GM23338 (cell line): ENCODE measurements around the gene MAP4. TPM values are rescaled to one million over a fixed set of nuclear protein-coding genes. Genes with fewer than 3 reads are reported as not detected.

ENCODE experiments used
- ATAC-seq: fragments of 200-7000 bp; cut with Tn5 transposase; 3 replicates; pipeline ENCODE4 v1.9.1; 2020
- DNase-seq: peaks from one replicate; pipeline ENCODE4 v3.0.0-alpha.2; 2015; ENCODE audit warnings: low spot score
- H2AFZ ChIP-seq: fragments of 200-600 bp; sonication (generic); 2 replicates; pipeline ENCODE4 v1.8.0; 2016; ENCODE audit warnings: antibody characterized with exemption, mild to moderate bottlenecking, moderate library complexity
- H3F3A ChIP-seq: fragments of 200-600 bp; sonication (generic); replicated peaks from 2 replicates; pipeline ENCODE4 v1.8.0; 2017; ENCODE audit warnings: antibody characterized with exemption, mixed run types, low read depth
- H3K27ac ChIP-seq: fragments of 200-600 bp; sonication (generic); 2 replicates; pipeline ENCODE4 v1.6.1; 2016; ENCODE audit warnings: low read depth
- H3K27me3 ChIP-seq: fragments of 200-600 bp; sonication (generic); 2 replicates; pipeline ENCODE4 v1.8.0; 2016; ENCODE audit warnings: mild to moderate bottlenecking, mixed run types, moderate library complexity; ENCODE audit not compliant: insufficient read depth
- H3K36me3 ChIP-seq: fragments of 200-600 bp; sonication (generic); 2 replicates; pipeline ENCODE4 v1.8.0; 2016; ENCODE audit warnings: mild to moderate bottlenecking; ENCODE audit not compliant: insufficient read depth
- H3K4me1 ChIP-seq: fragments of 200-600 bp; sonication (generic); 2 replicates; pipeline ENCODE4 v1.8.0; 2016; ENCODE audit warnings: mild to moderate bottlenecking, moderate library complexity; ENCODE audit not compliant: insufficient read depth
- H3K4me2 ChIP-seq: fragments of 200-600 bp; sonication (generic); 2 replicates; pipeline ENCODE4 v1.7.1; 2017; ENCODE audit warnings: mixed run types
- H3K4me3 ChIP-seq: fragments of 200-600 bp; sonication (generic); 2 replicates; pipeline ENCODE4 v1.6.1; 2016; ENCODE audit warnings: mixed run types
- H3K79me2 ChIP-seq: fragments of 200-600 bp; sonication (generic); replicated peaks from 2 replicates; pipeline ENCODE4 v1.8.0; 2017; ENCODE audit warnings: mild to moderate bottlenecking; ENCODE audit not compliant: insufficient read depth
- H3K9me2 ChIP-seq: fragments of 200-600 bp; sonication (generic); 2 replicates; pipeline ENCODE4 v1.8.0; 2017; ENCODE audit not compliant: insufficient read depth
- H4K20me1 ChIP-seq: fragments of 200-600 bp; sonication (generic); replicated peaks from 2 replicates; pipeline ENCODE4 v1.8.0; 2017; ENCODE audit warnings: mild to moderate bottlenecking; ENCODE audit not compliant: insufficient read depth
- H3K27ac Mint-ChIP-seq: 2 replicates; pipeline ENCODE4 v1.8.0; 2020; ENCODE audit warnings: inconsistent platforms, mild to moderate bottlenecking, moderate library complexity, mixed read lengths
- H3K27me3 Mint-ChIP-seq: 3 replicates; pipeline ENCODE4 v1.8.0; 2022; ENCODE audit warnings: low read depth, mild to moderate bottlenecking, moderate library complexity, mixed read lengths, inconsistent platforms; ENCODE audit not compliant: insufficient read depth, poor library complexity
- H3K36me3 Mint-ChIP-seq: 3 replicates; pipeline ENCODE4 v1.8.0; 2021; ENCODE audit warnings: low read depth, mild to moderate bottlenecking, inconsistent platforms, moderate library complexity, mixed read lengths
- H3K4me1 Mint-ChIP-seq: 3 replicates; pipeline ENCODE4 v1.8.0; 2020; ENCODE audit warnings: mild to moderate bottlenecking, inconsistent platforms, mixed read lengths
- H3K4me3 Mint-ChIP-seq: 3 replicates; pipeline ENCODE4 v1.8.0; 2021; ENCODE audit warnings: moderate library complexity, mild to moderate bottlenecking, inconsistent platforms, mixed read lengths
- H3K9me3 Mint-ChIP-seq: 3 replicates; pipeline ENCODE4 v1.8.0; 2020; ENCODE audit warnings: moderate library complexity, mild to moderate bottlenecking, inconsistent platforms, mixed read lengths
- CREB1 ChIP-seq: fragments of 250-450 bp; sonication (Bioruptor Pico); IDR thresholded peaks from 2 replicates; pipeline ENCODE4 v1.5.0; 2020; ENCODE audit warnings: low read depth, mild to moderate bottlenecking, moderate library complexity
- EZH2 ChIP-seq: fragments of 200-600 bp; sonication (generic); IDR thresholded peaks from one replicate; pipeline ENCODE4 v1.8.0; 2017; ENCODE audit warnings: antibody characterized with exemption, mild to moderate bottlenecking, low read depth; ENCODE audit not compliant: unreplicated experiment
- EZH2phosphoT487 ChIP-seq: fragments of 200-600 bp; sonication (generic); IDR thresholded peaks from one replicate; pipeline ENCODE4 v1.8.1; 2018; ENCODE audit warnings: antibody characterized with exemption; ENCODE audit not compliant: unreplicated experiment
- JUNB ChIP-seq: IDR thresholded peaks from one replicate; pipeline ENCODE4 v1.6.1; 2016; ENCODE audit warnings: antibody characterized with exemption; ENCODE audit not compliant: unreplicated experiment
- NANOG ChIP-seq: IDR thresholded peaks from 2 replicates; pipeline ENCODE4 v1.6.1; 2016; ENCODE audit warnings: antibody characterized with exemption, borderline replicate concordance
- POLR2AphosphoS5 ChIP-seq: IDR thresholded peaks from 2 replicates; pipeline ENCODE4 v1.6.1; 2016; ENCODE audit warnings: antibody characterized with exemption, low read depth
- STAT1 ChIP-seq: IDR thresholded peaks from one replicate; pipeline ENCODE4 v1.6.1; 2016; ENCODE audit warnings: antibody characterized with exemption; ENCODE audit not compliant: unreplicated experiment
- ZNF114 ChIP-seq: fragments of 250-450 bp; sonication (Bioruptor Pico); IDR thresholded peaks from 2 replicates; pipeline ENCODE4 v1.5.0; 2020; ENCODE audit warnings: mild to moderate bottlenecking, moderate library complexity
- ZNF331 ChIP-seq: fragments of 250-450 bp; sonication (Bioruptor Pico); IDR thresholded peaks from 2 replicates; pipeline ENCODE4 v1.5.0; 2020; ENCODE audit warnings: low read depth, mild to moderate bottlenecking, moderate library complexity
- polyA plus RNA-seq: library from polyadenylated mRNA; unstranded; fragments of >200 nt; fragmentation: Nextera tagmentation; extraction: Ambion mirVana; gene quantifications from 2 replicates; pipeline ENCODE4 v1.2.1, GENCODE V29; 2016
- total RNA-seq: library from RNA; depleted of rRNA; stranded (reverse); fragments of >200 nt; shearing (Covaris generic); gene quantifications from 2 replicates; pipeline ENCODE4 v1.2.3, GENCODE V29; 2014
- TF ChIP-seq, protein P1 (sequence below), 2 experiments: fragments of 200-600 bp in 1 of 2; sonication (generic) in 1 of 2; conservative IDR thresholded peaks; 2 replicates each; pipeline versions ENCODE4 v1.5.1 to v1.6.1; 2016 to 2017; ENCODE audit warnings: antibody characterized with exemption in 2 of 2, low read depth in 2 of 2, mild to moderate bottlenecking in 2 of 2, moderate library complexity in 1 of 2
- TF ChIP-seq, protein P2 (sequence below): IDR thresholded peaks from one replicate; pipeline ENCODE4 v1.6.1; 2018; ENCODE audit warnings: antibody characterized with exemption; ENCODE audit not compliant: unreplicated experiment
- TF ChIP-seq, protein P3 (sequence below): fragments of 250-450 bp; sonication (Bioruptor Pico); IDR thresholded peaks from 2 replicates; pipeline ENCODE4 v1.5.0; 2020; ENCODE audit warnings: mild to moderate bottlenecking, moderate library complexity
- TF ChIP-seq, protein P4 (sequence below): IDR thresholded peaks from 2 replicates; pipeline ENCODE4 v1.6.1; 2016; ENCODE audit warnings: antibody characterized with exemption

MAP4 gene
- total and polyA plus RNA-seq, 2 experiments from 2014 or later, result 103 to 113 TPM

DNA sequence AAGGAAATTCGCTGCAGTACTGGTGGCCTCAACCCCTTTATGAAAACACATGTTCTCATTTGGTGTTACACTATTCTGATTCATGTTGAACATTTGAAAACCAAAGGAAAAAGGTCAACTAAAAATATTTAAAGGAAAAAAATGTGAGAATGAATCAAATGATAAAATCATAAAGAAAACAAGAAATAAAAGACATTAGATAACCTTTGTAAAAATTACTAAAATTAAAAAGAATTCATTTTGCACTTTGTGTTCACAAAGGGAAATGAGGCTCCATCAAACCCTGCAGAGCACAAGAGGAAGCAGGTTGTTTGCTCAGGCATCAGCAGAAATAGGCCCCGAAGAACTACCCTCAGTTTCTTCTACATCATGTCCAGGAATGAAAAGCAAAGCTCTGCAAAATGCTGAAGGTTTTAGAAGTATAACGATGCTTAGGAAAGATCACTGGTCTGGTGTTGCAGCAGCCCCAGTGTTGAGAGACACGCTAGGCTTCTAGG is 41.2 kb downstream of the MAP4 start:
- Histone ChIP-seq H3K27ac (no peak overlapping the region), H3K4me3 (no peak overlapping the region), H3F3A (no peaks in the 10 kb centered on the region), H3K36me3 (no peaks in the 10 kb centered on the region), H2AFZ (no peak overlapping the region), H3K79me2 (peaks cover 2% of the 10 kb centered on the region), H3K4me2 (no peak overlapping the region), H3K9me2 (no peaks in the 10 kb centered on the region), H3K27me3 (no peaks in the 10 kb centered on the region), H4K20me1 (peaks cover 2% of the 10 kb centered on the region; the same call in 1 of the 2 replicates), H3K4me1 (no peaks in the 10 kb centered on the region)
- DNase-seq (no peak), ATAC-seq (no peak)
- H3K4me1 Mint-ChIP-seq, result no peaks in the 10 kb centered on the region
- H3K9me3 Mint-ChIP-seq, result no peaks in the 10 kb centered on the region
- no peaks in the 10 kb centered on the region; the same call in 2 of the 3 replicates for H3K36me3 Mint-ChIP-seq
- peaks cover 8% of the 10 kb centered on the region for H3K27me3 Mint-ChIP-seq
- no peak overlapping the region for H3K27ac Mint-ChIP-seq
- TF ChIP-seq EZH2, result no peak
- no peak for TF ChIP-seq JUNB
- TF ChIP-seq EZH2phosphoT487, result no peak
- TF ChIP-seq CREB1 (CRISPR knock-in tag), result no peak
- TF ChIP-seq ZNF331, result no peak
- TF ChIP-seq, protein P1, sequence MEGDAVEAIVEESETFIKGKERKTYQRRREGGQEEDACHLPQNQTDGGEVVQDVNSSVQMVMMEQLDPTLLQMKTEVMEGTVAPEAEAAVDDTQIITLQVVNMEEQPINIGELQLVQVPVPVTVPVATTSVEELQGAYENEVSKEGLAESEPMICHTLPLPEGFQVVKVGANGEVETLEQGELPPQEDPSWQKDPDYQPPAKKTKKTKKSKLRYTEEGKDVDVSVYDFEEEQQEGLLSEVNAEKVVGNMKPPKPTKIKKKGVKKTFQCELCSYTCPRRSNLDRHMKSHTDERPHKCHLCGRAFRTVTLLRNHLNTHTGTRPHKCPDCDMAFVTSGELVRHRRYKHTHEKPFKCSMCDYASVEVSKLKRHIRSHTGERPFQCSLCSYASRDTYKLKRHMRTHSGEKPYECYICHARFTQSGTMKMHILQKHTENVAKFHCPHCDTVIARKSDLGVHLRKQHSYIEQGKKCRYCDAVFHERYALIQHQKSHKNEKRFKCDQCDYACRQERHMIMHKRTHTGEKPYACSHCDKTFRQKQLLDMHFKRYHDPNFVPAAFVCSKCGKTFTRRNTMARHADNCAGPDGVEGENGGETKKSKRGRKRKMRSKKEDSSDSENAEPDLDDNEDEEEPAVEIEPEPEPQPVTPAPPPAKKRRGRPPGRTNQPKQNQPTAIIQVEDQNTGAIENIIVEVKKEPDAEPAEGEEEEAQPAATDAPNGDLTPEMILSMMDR (conservative IDR thresholded peaks at IDR 0.05; ENCODE audit: low read depth in 2 of 2), result no peak
- TF ChIP-seq, protein P2, sequence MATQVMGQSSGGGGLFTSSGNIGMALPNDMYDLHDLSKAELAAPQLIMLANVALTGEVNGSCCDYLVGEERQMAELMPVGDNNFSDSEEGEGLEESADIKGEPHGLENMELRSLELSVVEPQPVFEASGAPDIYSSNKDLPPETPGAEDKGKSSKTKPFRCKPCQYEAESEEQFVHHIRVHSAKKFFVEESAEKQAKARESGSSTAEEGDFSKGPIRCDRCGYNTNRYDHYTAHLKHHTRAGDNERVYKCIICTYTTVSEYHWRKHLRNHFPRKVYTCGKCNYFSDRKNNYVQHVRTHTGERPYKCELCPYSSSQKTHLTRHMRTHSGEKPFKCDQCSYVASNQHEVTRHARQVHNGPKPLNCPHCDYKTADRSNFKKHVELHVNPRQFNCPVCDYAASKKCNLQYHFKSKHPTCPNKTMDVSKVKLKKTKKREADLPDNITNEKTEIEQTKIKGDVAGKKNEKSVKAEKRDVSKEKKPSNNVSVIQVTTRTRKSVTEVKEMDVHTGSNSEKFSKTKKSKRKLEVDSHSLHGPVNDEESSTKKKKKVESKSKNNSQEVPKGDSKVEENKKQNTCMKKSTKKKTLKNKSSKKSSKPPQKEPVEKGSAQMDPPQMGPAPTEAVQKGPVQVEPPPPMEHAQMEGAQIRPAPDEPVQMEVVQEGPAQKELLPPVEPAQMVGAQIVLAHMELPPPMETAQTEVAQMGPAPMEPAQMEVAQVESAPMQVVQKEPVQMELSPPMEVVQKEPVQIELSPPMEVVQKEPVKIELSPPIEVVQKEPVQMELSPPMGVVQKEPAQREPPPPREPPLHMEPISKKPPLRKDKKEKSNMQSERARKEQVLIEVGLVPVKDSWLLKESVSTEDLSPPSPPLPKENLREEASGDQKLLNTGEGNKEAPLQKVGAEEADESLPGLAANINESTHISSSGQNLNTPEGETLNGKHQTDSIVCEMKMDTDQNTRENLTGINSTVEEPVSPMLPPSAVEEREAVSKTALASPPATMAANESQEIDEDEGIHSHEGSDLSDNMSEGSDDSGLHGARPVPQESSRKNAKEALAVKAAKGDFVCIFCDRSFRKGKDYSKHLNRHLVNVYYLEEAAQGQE, result no peak
- no peak for TF ChIP-seq POLR2AphosphoS5
- TF ChIP-seq, protein P3, sequence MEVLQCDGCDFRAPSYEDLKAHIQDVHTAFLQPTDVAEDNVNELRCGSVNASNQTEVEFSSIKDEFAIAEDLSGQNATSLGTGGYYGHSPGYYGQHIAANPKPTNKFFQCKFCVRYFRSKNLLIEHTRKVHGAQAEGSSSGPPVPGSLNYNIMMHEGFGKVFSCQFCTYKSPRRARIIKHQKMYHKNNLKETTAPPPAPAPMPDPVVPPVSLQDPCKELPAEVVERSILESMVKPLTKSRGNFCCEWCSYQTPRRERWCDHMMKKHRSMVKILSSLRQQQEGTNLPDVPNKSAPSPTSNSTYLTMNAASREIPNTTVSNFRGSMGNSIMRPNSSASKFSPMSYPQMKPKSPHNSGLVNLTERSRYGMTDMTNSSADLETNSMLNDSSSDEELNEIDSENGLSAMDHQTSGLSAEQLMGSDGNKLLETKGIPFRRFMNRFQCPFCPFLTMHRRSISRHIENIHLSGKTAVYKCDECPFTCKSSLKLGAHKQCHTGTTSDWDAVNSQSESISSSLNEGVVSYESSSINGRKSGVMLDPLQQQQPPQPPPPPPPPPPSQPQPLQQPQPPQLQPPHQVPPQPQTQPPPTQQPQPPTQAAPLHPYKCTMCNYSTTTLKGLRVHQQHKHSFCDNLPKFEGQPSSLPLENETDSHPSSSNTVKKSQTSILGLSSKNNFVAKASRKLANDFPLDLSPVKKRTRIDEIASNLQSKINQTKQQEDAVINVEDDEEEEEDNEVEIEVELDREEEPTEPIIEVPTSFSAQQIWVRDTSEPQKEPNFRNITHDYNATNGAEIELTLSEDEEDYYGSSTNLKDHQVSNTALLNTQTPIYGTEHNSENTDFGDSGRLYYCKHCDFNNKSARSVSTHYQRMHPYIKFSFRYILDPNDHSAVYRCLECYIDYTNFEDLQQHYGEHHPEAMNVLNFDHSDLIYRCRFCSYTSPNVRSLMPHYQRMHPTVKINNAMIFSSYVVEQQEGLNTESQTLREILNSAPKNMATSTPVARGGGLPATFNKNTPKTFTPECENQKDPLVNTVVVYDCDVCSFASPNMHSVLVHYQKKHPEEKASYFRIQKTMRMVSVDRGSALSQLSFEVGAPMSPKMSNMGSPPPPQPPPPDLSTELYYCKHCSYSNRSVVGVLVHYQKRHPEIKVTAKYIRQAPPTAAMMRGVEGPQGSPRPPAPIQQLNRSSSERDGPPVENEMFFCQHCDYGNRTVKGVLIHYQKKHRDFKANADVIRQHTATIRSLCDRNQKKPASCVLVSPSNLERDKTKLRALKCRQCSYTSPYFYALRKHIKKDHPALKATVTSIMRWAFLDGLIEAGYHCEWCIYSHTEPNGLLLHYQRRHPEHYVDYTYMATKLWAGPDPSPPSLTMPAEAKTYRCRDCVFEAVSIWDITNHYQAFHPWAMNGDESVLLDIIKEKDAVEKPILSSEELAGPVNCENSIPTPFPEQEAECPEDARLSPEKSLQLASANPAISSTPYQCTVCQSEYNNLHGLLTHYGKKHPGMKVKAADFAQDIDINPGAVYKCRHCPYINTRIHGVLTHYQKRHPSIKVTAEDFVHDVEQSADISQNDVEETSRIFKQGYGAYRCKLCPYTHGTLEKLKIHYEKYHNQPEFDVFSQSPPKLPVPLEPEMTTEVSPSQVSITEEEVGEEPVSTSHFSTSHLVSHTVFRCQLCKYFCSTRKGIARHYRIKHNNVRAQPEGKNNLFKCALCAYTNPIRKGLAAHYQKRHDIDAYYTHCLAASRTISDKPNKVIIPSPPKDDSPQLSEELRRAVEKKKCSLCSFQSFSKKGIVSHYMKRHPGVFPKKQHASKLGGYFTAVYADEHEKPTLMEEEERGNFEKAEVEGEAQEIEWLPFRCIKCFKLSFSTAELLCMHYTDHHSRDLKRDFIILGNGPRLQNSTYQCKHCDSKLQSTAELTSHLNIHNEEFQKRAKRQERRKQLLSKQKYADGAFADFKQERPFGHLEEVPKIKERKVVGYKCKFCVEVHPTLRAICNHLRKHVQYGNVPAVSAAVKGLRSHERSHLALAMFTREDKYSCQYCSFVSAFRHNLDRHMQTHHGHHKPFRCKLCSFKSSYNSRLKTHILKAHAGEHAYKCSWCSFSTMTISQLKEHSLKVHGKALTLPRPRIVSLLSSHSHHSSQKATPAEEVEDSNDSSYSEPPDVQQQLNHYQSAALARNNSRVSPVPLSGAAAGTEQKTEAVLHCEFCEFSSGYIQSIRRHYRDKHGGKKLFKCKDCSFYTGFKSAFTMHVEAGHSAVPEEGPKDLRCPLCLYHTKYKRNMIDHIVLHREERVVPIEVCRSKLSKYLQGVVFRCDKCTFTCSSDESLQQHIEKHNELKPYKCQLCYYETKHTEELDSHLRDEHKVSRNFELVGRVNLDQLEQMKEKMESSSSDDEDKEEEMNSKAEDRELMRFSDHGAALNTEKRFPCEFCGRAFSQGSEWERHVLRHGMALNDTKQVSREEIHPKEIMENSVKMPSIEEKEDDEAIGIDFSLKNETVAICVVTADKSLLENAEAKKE (CRISPR knock-in tag), result no peak
- no peak for TF ChIP-seq STAT1
- TF ChIP-seq, protein P4, sequence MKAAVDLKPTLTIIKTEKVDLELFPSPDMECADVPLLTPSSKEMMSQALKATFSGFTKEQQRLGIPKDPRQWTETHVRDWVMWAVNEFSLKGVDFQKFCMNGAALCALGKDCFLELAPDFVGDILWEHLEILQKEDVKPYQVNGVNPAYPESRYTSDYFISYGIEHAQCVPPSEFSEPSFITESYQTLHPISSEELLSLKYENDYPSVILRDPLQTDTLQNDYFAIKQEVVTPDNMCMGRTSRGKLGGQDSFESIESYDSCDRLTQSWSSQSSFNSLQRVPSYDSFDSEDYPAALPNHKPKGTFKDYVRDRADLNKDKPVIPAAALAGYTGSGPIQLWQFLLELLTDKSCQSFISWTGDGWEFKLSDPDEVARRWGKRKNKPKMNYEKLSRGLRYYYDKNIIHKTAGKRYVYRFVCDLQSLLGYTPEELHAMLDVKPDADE, result no peak
- TF ChIP-seq NANOG, result no peak
- no peak for TF ChIP-seq ZNF114 (CRISPR knock-in tag)
- no peak overlapping the region for H3K4me3 Mint-ChIP-seq
